ENCODE data around the gene PRSS21.

Gene PRSS21

DNA sequence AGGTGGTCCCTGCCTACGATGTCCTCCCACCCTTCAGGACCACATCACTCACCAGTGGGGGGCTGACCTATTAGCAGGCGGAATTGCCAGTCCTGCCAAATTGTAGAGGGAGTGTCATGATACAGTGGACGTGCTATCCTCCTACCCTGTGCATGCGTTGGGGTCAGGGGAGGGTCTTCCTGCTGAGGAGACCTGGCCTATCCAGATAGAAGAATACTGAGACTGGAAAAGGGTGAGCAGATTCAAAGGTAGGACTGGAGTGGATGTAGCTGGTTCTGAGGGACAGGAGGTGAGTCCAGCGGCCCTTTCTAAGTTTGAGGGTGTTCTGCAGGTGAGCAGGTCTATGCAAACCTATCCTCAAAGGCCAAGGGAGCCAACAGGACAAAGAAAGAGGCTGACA, 10.8 kb upstream of the PRSS21 start:
- intact Hi-C loops (cut with micrococcal nuclease), result no loop called here
- Mint-ChIP-seq H3K27ac (no peak overlapping the region), H3K4me3 (no peak overlapping the region), H3K4me1 (ENCODE audit: low read depth) (peaks cover 7% of the 10 kb centered on the region), H3K9me3 (peaks cover 17% of the 10 kb centered on the region), H3K27me3 (peaks cover 49% of the 10 kb centered on the region), H3K36me3 (ENCODE audit: low read depth) (no peaks in the 10 kb centered on the region)

DNA sequence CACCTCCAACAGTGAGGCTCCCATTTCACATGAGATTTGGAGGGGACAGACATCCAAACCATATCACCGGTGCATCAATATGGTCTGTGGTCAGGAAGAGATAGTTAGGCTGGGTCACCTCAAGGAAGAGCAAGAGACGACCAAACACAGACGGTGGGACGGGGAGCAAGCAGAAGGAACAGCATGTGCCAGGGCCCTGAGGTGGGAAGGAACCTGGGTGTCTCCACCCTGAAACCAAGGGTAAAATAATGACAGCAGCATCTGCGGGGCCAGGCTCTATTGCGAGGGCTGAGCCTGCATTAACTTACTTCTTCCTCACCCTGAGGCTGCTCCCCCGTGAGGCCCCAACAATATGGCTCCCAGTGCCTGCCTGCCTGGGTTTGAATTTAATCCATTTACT, 8.9 kb upstream of the PRSS21 start:
- no peaks in the 10 kb centered on the region for H3K36me3 Mint-ChIP-seq (ENCODE audit: low read depth)
- intact Hi-C loops (cut with micrococcal nuclease), result no loop called here
- no peak overlapping the region for H3K27ac Mint-ChIP-seq
- peaks cover 15% of the 10 kb centered on the region for H3K9me3 Mint-ChIP-seq
- H3K27me3 Mint-ChIP-seq, result peaks cover 52% of the 10 kb centered on the region
- no peak overlapping the region for H3K4me3 Mint-ChIP-seq
- H3K4me1 Mint-ChIP-seq (ENCODE audit: low read depth), result peaks cover 12% of the 10 kb centered on the region

DNA sequence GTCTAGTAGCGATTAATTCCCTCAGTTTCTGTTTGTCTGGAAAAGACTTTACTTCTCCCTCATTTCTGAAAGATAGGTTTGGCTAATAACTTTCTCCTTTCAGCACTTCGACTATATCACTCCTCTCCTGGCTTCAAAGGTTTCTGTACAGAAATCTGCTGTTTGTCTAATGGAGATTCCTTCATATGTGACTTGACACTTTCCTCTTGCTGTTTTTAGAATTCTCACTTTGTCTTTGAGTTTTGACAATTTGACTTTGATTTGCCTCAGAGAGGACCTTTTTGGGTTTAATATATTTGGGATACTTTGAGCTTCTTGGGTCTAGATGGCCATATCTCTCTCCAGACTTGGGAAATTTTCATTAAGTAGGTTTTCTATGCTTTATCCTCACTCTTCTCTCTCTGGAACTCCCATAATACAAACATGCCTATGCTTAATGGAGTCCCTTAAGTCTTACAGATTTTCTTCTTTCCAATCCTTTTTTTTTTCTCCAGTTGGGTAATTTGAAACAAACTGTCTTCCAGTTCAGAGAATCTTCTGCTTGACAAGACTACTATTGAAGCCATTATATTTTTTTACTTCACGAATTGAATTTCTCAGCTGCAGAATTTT, 7.8 kb upstream of the PRSS21 start:
- peaks cover 47% of the 10 kb centered on the region for H3K27me3 Mint-ChIP-seq
- H3K4me3 Mint-ChIP-seq, result no peak overlapping the region
- H3K9me3 Mint-ChIP-seq, result peaks cover 5% of the 10 kb centered on the region
- H3K36me3 Mint-ChIP-seq (ENCODE audit: low read depth), result no peaks in the 10 kb centered on the region
- intact Hi-C loops (cut with micrococcal nuclease), result no loop called here
- peaks cover 10% of the 10 kb centered on the region for H3K4me1 Mint-ChIP-seq (ENCODE audit: low read depth)
- H3K27ac Mint-ChIP-seq, result no peak overlapping the region

DNA sequence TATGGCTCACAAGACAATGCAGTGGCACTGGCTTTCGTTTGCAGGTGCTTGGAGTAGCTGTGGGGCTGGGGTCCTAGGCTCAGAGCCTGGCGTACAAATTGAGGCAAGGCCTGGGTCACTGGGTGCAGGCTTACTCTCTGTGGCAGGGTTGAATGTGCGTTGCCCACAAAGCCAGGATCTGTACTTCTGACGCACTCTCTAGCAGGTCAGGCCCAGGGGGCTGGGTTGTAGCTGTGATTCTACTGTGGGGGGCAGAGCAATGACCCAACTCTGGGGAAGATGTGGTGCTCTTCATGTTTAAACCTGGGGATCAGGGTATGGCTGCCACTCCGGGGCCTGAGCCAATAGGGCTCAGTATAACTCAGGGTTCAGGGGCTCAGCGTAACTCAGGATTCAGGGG, 6.4 kb upstream of the PRSS21 start:
- intact Hi-C loops (cut with micrococcal nuclease), result no loop called here
- Mint-ChIP-seq H3K9me3 (no peaks in the 10 kb centered on the region), H3K27ac (no peak overlapping the region), H3K4me1 (ENCODE audit: low read depth) (peaks cover 15% of the 10 kb centered on the region), H3K36me3 (ENCODE audit: low read depth) (no peaks in the 10 kb centered on the region), H3K4me3 (no peak overlapping the region), H3K27me3 (peaks cover 42% of the 10 kb centered on the region)

DNA sequence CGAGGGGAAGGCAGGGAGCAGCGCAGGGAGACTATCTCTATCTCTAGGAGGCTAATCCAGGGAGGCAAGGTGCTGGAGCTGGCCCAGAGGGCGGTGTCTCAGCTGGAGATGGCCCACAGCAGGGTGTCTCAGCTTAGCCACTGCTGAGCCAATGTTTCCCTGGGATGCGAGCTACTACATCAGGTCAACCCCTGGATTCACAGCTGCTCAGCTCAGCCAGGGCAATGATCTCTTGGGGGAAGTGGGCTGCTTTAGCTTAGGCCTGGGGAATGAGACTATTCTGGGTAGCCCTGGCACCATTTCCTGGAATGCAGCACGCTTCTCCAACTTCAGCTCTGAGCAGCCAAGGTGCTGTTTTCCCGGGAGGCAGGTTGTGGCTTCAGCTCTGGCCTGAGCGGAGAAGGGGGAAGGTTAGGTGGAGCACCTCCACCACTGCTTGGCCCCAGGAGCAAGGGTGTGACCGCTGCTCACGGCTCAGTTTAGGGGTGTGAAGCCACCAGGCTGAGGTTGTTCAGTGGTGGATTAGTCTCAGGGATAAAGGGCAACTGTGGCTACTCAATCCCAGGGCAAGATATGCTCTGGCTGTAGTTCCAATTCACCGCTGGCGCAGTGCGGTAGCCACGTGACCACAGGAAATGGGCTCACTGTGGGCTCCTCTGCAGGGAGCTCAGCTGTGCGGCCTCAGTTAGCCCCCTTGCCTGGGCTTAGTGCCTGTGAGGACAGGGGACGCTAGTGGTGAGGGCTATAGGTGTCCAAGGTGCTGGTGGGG, 5.2 kb upstream of the PRSS21 start:
- peak overlapping the region; percentile 25 for H3K27ac Mint-ChIP-seq
- H3K9me3 Mint-ChIP-seq, result no peaks in the 10 kb centered on the region
- peaks cover 27% of the 10 kb centered on the region for H3K4me1 Mint-ChIP-seq (ENCODE audit: low read depth)
- no peaks in the 10 kb centered on the region for H3K36me3 Mint-ChIP-seq (ENCODE audit: low read depth)
- H3K4me3 Mint-ChIP-seq, result no peak overlapping the region
- peaks cover 37% of the 10 kb centered on the region for H3K27me3 Mint-ChIP-seq
- intact Hi-C loops (cut with micrococcal nuclease), result no loop called here

DNA sequence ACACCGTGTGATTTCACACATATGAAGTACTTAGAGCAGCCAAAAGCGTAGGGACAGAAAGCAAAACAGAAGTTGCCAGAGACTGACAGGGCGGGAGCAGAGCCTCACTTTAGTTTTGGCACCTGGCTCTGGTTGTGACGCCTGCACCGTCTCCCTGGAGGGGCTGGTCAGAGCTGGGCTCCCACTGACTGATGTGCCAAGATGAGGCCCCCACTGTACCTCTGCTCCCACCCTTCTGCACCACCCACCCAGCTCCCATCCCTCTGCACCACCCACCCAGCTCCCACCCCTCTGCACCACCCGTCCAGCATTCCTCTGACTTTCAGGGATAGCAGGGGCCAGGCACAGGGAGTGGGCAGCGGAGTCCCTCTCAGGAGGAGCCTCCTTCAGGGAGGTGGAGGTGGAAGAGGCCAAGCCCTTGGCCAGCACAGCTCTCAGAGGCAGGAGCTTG, 3.2 kb upstream of the PRSS21 start:
- Mint-ChIP-seq H3K36me3 (ENCODE audit: low read depth) (no peaks in the 10 kb centered on the region), H3K4me3 (no peak overlapping the region), H3K27ac (no peak overlapping the region), H3K9me3 (no peaks in the 10 kb centered on the region), H3K27me3 (peaks cover 24% of the 10 kb centered on the region), H3K4me1 (ENCODE audit: low read depth) (peaks cover 41% of the 10 kb centered on the region)
- intact Hi-C loops (cut with micrococcal nuclease), result no loop called here

DNA sequence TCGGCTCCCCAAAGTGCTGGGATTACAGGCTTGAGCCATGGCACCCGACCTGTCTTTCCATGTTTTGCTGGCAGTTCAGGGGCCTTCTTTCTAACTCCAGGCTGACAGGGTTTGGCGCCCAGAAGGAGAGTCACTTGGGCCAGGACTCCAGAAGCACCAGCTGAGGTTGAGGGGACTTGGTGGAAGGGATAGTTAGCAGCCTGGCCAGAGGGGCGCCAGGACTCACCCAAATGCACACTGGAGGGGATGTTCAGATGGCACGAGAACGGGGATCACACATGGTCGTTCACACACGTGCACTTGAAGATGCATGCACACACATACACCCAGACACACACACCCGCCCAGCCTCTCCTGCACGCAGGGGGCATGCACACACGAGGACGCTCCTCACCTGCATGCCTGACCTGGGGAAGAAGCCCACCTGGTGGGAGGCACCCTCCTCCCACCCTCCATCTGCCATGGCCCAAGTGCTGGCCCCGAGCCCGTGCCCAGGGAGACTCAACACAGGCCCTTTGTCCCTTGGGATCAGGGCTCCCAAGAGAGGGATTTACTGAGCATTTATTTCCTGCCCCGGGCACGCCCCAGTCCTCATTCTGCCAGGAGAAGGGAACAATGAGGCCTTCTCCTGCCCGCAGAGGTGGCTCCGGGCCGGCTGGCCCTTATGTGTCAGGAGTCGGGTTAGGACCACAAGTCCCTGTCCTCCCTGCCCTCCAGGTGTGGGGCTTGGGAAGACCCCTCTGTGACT, 2.3 kb upstream of the PRSS21 start:
- Mint-ChIP-seq H3K27ac (peak overlapping the region; percentile 31), H3K4me1 (ENCODE audit: low read depth) (peaks cover 47% of the 10 kb centered on the region), H3K27me3 (peaks cover 18% of the 10 kb centered on the region), H3K9me3 (no peaks in the 10 kb centered on the region), H3K4me3 (no peak overlapping the region), H3K36me3 (ENCODE audit: low read depth) (no peaks in the 10 kb centered on the region)
- intact Hi-C loops (cut with micrococcal nuclease), result loop anchor here (5.0 kb wide), 1 partner anchor 37 kb away; the partner anchor contains the start of gene ELOB

DNA sequence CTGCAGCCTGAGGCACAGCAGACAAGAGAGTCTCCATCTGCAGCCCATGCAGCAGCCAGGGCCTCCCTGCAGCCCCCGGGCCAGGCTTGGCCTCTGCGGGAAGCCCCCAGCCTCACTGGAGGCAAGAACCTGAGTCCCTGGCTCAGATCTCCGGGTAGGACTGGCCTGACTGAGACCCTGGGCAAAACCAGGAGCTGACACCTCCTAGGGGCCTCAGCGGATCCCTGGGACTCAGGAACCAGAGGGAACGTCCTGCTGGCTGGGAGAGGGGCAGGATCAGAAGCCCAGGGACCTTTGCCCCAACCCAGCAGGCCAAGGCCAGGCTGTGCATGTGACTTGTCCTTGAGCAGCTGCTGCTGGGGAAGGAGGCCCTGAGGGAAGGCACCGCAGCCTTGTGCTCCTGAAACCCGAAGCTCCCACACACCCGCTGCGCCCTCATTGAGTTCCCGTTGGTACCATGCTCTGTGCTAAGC, 1.7 kb upstream of the PRSS21 start:
- Mint-ChIP-seq H3K27me3 (peaks cover 13% of the 10 kb centered on the region), H3K4me3 (no peak overlapping the region), H3K9me3 (no peaks in the 10 kb centered on the region), H3K27ac (peak overlapping the region; percentile 31), H3K36me3 (ENCODE audit: low read depth) (no peaks in the 10 kb centered on the region), H3K4me1 (ENCODE audit: low read depth) (peaks cover 47% of the 10 kb centered on the region)
- intact Hi-C loops (cut with micrococcal nuclease), result loop anchor here (5.0 kb wide), 1 partner anchor 38 kb away; the partner anchor contains the start of gene ELOB

DNA sequence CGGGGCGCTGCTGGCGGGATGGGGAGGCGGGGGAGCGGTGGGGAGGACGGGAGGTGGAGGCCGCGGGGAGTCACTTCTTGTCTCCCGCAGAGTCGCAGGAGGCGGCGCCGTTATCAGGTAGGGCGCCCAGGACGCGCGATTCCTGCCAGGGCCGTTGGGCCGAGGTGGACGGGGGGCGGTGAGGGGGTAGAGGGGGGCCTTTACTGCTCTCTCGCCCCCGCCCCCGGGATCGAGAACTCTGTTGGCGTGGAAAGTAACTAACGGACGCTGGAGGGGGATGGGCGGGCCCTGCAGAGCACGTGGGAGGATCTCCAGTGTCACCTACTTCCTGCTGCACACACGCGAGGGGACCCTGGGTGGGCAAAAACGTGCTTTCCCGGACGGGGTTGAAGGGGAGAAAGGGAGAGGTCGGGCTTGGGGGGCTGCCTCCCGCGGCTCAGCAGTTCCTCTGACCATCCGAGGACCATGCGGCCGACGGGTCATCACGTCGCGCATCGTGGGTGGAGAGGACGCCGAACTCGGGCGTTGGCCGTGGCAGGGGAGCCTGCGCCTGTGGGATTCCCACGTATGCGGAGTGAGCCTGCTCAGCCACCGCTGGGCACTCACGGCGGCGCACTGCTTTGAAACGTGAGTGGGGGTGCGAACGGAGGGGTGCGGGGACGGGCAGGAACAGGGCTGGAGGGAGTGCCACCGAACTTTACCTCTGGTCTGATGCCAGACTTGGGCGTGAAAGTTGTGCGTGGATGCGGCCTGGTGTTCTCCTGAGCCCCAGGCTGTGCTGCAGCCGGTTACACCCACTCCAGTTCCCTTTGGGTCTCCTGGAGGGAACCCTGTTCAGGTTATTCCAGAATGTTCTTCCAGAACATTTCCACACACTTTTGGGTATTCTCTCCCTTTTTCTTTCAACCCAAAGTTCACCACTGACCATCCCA, 569 bp downstream of the PRSS21 start:
- no peaks in the 10 kb centered on the region for H3K9me3 Mint-ChIP-seq
- H3K4me3 Mint-ChIP-seq, result peak overlapping the region; percentile 63
- H3K36me3 Mint-ChIP-seq (ENCODE audit: low read depth), result no peaks in the 10 kb centered on the region
- peaks cover 9% of the 10 kb centered on the region for H3K27me3 Mint-ChIP-seq
- peaks cover 37% of the 10 kb centered on the region for H3K4me1 Mint-ChIP-seq (ENCODE audit: low read depth)
- intact Hi-C loops (cut with micrococcal nuclease), result loop anchor here (5.0 kb wide), 1 partner anchor 40 kb away; the partner anchor contains the start of gene ELOB
- H3K27ac Mint-ChIP-seq, result peak overlapping the region; percentile 76

DNA sequence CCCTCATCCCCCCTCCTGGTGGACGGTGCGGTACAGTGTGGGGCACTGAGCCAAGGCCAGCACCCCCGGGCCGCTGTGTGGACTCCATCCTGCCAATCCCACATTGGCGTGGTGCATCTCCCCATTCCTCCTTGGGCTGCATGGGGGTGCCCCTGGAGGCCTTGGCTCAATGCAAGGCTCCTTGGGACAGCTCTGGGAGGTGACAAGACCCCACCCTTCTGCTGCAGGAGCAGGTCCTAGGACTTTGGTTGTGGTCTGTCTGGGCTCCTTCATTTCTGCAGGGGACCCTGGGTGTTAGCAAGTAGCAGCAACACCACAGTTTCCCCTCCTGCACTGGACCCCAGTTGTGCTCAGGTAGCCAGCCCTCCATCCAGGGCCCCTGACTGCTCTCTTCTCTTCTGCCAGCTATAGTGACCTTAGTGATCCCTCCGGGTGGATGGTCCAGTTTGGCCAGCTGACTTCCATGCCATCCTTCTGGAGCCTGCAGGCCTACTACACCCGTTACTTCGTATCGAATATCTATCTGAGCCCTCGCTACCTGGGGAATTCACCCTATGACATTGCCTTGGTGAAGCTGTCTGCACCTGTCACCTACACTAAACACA, 1.3 kb downstream of the PRSS21 start:
- peak overlapping the region; percentile 50 for H3K4me3 Mint-ChIP-seq
- peak overlapping the region; percentile 76 for H3K27ac Mint-ChIP-seq
- H3K9me3 Mint-ChIP-seq, result no peaks in the 10 kb centered on the region
- intact Hi-C loops (cut with micrococcal nuclease), result loop anchor here (5.0 kb wide), 1 partner anchor 41 kb away; the partner anchor contains the start of gene ELOB
- no peaks in the 10 kb centered on the region for H3K36me3 Mint-ChIP-seq (ENCODE audit: low read depth)
- peaks cover 9% of the 10 kb centered on the region for H3K27me3 Mint-ChIP-seq
- peaks cover 44% of the 10 kb centered on the region for H3K4me1 Mint-ChIP-seq (ENCODE audit: low read depth)

DNA sequence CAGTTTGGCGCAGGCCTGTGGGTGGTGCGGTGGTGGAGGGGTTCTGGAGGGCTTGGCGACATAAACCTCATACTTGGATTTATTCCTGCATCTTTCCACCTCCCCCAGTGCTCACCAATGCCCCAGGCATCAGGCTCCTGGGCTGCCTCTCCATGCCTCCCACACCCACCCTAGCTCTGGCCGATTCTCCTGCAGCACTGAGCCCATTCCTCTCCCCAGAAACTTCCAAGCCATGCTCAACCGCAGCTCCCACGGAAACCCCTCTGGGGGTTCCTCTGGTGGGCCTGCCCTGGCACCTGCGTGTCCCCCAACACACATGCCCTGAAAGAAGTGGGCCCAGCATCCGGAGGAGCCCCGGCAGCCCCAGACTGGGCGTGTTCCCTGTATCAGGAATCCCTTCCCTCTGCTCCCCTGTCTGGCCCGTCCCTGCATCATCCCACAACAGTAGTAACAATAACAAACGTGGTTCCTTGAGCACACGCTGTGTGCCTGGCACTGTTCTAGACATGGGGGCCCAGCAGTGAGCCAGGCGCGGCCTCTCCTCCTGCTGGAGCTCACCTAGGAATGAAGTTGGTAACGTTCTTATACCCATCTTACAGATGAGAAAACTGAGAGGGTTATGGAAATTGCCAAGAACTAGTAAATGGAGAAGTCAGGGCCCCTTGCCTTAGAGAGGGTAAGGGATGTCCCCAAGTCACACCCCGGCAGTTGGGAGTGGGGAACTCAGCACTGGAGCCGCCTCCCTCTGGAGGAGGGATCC, 2.3 kb downstream of the PRSS21 start:
- Mint-ChIP-seq H3K4me1 (ENCODE audit: low read depth) (peaks cover 44% of the 10 kb centered on the region), H3K27me3 (peaks cover 9% of the 10 kb centered on the region), H3K27ac (no peak overlapping the region), H3K36me3 (ENCODE audit: low read depth) (no peaks in the 10 kb centered on the region), H3K4me3 (no peak overlapping the region), H3K9me3 (no peaks in the 10 kb centered on the region)
- intact Hi-C loops (cut with micrococcal nuclease), result loop anchor here (5.0 kb wide), 1 partner anchor 42 kb away; the partner anchor contains the start of gene ELOB

Data from dendritic cell treated with granulocyte-macrophage colony-stimulating factor and Interleukin-4, amounts not matched to agents 40 ng/mL and 50 ng/mL, for 4 days (primary cell).